Prostate gland (tissue), 2 donors: ENCODE results near the gene RCAN1.

Experiments used
- POLR2AphosphoS5 ChIP-seq: sonication (generic); formaldehyde crosslinking; IDR thresholded peaks from one replicate; pipeline ENCODE4 v1.6.1; 2017; ENCODE audit warnings: antibody characterized with exemption
- TF ChIP-seq, protein P1 (sequence below), 4 experiments: fragments of 200-600 bp in 2 of 4; fragments of 450-650 bp in 2 of 4; sonication (generic) in 2 of 4; IDR thresholded peaks; 1 replicate in 3 of 4; 2 replicates in 1 of 4; pipeline ENCODE4 v1.5.1; 2016 to 2019; ENCODE audit warnings: antibody characterized with exemption in 4 of 4, mild to moderate bottlenecking in 2 of 4, moderate library complexity in 2 of 4

- TF ChIP-seq, protein P1, sequence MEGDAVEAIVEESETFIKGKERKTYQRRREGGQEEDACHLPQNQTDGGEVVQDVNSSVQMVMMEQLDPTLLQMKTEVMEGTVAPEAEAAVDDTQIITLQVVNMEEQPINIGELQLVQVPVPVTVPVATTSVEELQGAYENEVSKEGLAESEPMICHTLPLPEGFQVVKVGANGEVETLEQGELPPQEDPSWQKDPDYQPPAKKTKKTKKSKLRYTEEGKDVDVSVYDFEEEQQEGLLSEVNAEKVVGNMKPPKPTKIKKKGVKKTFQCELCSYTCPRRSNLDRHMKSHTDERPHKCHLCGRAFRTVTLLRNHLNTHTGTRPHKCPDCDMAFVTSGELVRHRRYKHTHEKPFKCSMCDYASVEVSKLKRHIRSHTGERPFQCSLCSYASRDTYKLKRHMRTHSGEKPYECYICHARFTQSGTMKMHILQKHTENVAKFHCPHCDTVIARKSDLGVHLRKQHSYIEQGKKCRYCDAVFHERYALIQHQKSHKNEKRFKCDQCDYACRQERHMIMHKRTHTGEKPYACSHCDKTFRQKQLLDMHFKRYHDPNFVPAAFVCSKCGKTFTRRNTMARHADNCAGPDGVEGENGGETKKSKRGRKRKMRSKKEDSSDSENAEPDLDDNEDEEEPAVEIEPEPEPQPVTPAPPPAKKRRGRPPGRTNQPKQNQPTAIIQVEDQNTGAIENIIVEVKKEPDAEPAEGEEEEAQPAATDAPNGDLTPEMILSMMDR (IDR thresholded peaks at IDR 0.05), result no peak
- TF ChIP-seq POLR2AphosphoS5, result no peak
These were observed 12.9 kb downstream of the RCAN1 start for GRCh38 chr21:34602061-34602460.
